ENCODE measurements around the gene TLE1. TPM values are rescaled to one million over a fixed set of nuclear protein-coding genes. Genes with fewer than 3 reads are reported as not detected.

Gene TLE1
- total RNA-seq, 1 donor from 2014 or later, result not detected

DNA sequence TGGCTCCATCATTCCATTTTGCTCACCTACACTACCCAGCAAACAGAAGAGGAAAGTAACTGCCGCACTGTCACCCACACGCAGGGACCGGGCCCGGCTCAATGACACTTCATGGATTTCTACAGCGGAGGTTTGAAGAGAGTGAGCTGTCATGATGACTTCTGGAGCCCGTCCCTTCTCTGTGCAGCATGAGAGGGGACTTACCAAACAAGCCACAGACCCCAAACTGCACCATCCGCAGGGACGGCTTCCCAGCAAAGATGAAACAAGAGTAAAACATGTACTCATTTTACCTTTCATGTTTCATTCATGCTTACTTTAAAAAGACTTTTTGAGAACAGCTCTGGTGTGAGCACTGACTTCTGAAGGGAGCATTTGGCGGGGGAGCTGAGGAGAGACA lies 99.5 kb downstream of the TLE1 start:
- no peak for DNase-seq
- H3K9me3 Mint-ChIP-seq, result no peaks in the 10 kb centered on the region
- H3K4me3 Mint-ChIP-seq, result no peak overlapping the region
- H3K27ac Mint-ChIP-seq, result no peak overlapping the region
- no peaks in the 10 kb centered on the region for H3K36me3 Mint-ChIP-seq (ENCODE audit: low read depth)
- no peaks in the 10 kb centered on the region for H3K27me3 Mint-ChIP-seq
- intact Hi-C loops (cut with micrococcal nuclease), result no loop called here
- H3K4me1 Mint-ChIP-seq, result no peaks in the 10 kb centered on the region

DNA sequence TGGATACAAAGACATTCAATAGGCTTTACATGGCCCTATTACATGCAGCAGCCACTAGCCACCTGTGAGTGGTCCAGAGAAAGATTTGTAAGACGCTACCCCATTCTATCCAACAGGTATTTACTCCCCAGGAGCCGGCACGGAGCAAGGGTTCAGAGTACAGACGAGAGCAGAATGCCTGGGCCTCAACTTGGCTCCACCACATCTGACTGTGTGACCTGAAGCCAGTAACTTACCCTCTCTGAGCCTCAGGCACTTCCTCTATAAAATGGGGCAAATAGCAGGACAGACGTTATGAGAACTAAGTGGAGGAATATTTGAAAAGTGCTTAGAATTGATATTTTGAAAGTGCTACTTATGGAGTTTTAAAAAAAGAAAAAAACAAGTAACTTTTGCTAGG lies 100.0 kb downstream of the TLE1 start:
- Mint-ChIP-seq H3K27ac (no peak overlapping the region), H3K36me3 (ENCODE audit: low read depth) (no peaks in the 10 kb centered on the region), H3K4me1 (no peaks in the 10 kb centered on the region), H3K4me3 (no peak overlapping the region), H3K9me3 (no peaks in the 10 kb centered on the region), H3K27me3 (no peaks in the 10 kb centered on the region)
- no peak for DNase-seq
- intact Hi-C loops (cut with micrococcal nuclease), result no loop called here

DNA sequence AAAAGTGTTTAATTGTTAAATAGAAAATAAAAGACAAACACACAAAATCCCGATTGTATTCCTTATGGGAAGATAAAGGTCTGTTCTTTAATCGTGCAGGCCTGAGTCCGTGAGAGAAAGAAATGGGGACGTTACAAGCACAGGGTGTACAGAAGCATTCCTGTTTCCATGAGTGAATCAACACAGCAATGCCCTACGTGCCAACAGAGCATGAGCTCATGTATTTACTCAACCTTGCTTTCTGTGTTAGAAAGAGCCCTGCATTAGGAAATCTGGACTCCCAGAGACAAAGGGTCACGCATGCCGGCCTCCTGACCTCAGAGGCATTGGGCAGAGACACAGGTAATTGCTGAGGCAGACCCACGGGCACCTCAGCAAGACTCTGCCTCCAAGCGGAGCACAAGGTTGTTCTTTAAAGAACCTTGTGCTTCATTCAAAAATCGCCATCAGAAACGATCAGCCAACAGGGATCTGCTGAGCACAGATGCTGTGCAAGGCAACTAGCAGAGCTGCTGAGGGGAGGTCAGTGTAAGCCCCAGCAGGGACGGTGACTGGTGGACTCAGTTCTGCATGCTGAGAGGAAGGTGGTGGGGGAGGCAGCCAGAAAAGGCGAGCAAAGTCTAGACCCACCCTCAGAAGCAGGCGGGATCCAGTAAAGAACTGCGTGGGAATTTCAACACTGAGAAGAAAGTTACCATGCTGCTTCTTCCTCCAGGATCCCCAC lies 101.0 kb downstream of the TLE1 start:
- no peaks in the 10 kb centered on the region for H3K9me3 Mint-ChIP-seq
- intact Hi-C loops (cut with micrococcal nuclease), result no loop called here
- no peaks in the 10 kb centered on the region for H3K4me1 Mint-ChIP-seq
- H3K4me3 Mint-ChIP-seq, result no peak overlapping the region
- DNase-seq, result no peak
- no peaks in the 10 kb centered on the region for H3K27me3 Mint-ChIP-seq
- no peak overlapping the region for H3K27ac Mint-ChIP-seq
- no peaks in the 10 kb centered on the region for H3K36me3 Mint-ChIP-seq (ENCODE audit: low read depth)

DNA sequence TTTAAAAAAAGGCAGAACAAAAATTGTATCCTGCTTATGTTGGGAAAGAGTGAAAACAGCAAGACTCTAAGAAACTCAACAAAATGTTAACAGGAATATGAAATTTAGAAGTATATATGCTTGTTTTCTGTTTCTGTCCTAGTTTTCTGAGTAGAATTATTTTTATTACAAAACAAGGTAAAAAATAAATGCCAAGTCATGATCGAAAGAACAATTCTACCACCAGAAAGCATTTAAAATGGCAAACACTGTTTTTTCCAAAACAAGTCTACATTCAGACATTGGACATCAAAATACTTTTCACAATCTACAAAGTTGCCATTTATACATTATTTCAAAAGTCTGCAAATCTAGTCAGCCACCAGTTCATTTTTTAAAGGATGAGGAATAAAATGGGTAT lies 102.6 kb downstream of the TLE1 start:
- H3K27ac Mint-ChIP-seq, result no peak overlapping the region
- H3K27me3 Mint-ChIP-seq, result no peaks in the 10 kb centered on the region
- H3K4me1 Mint-ChIP-seq, result no peaks in the 10 kb centered on the region
- H3K9me3 Mint-ChIP-seq, result no peaks in the 10 kb centered on the region
- H3K4me3 Mint-ChIP-seq, result no peak overlapping the region
- DNase-seq, result no peak
- intact Hi-C loops (cut with micrococcal nuclease), result no loop called here
- no peaks in the 10 kb centered on the region for H3K36me3 Mint-ChIP-seq (ENCODE audit: low read depth)

DNA sequence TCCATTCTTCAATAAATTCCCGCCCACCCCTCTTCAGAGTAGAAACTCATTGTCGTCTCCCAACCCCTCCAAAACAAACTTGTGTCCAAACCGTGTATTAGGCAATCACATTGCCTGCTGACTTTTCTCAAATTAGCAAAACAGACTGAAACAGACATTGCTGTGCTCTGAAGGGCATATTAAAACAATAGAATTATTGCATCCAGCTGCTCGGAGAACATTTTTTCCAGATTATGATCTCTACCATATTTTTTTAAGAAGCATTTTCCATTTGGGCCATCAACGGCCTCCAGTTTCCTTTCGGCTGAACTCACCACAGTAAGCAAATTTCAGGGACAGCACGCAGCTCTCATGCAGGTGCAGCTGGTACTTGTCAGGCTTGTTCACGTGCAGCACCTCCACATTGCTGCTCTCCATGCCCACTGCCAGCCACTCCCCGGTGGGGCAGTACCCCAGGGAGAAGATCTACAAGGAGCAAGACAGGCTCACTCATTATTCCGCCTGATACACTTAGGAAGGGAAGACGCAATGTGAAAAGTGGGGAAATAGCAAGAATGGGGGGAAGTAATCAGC lies 104.1 kb downstream of the TLE1 start:
- no peak overlapping the region for H3K4me3 Mint-ChIP-seq
- no peaks in the 10 kb centered on the region for H3K4me1 Mint-ChIP-seq
- no peak overlapping the region for H3K27ac Mint-ChIP-seq
- intact Hi-C loops (cut with micrococcal nuclease), result no loop called here
- DNase-seq, result no peak
- no peaks in the 10 kb centered on the region for H3K27me3 Mint-ChIP-seq
- H3K36me3 Mint-ChIP-seq (ENCODE audit: low read depth), result no peaks in the 10 kb centered on the region
- H3K9me3 Mint-ChIP-seq, result no peaks in the 10 kb centered on the region

DNA sequence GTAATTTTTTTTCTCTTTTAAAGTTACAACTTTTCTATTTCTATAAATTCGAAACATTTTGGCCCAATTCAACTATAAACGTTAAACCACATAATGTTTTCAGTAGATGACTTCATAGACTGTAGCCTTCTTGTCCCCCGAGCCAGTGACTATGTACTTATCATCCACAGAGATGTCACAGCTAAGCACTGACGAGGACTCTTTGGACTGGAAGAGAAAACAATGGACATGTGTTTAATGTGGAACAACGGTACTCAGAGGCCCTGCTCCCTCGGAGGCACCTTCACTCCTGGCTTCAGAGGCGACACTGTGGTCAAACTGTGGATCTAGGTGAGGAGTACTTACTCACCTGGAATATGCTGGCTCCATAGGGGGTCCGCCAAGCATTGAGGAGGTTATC lies 105.2 kb downstream of the TLE1 start:
- Mint-ChIP-seq H3K4me3 (no peak overlapping the region), H3K9me3 (no peaks in the 10 kb centered on the region), H3K27me3 (no peaks in the 10 kb centered on the region), H3K4me1 (no peaks in the 10 kb centered on the region), H3K36me3 (ENCODE audit: low read depth) (no peaks in the 10 kb centered on the region), H3K27ac (no peak overlapping the region)
- intact Hi-C loops (cut with micrococcal nuclease), result no loop called here
- no peak for DNase-seq

DNA sequence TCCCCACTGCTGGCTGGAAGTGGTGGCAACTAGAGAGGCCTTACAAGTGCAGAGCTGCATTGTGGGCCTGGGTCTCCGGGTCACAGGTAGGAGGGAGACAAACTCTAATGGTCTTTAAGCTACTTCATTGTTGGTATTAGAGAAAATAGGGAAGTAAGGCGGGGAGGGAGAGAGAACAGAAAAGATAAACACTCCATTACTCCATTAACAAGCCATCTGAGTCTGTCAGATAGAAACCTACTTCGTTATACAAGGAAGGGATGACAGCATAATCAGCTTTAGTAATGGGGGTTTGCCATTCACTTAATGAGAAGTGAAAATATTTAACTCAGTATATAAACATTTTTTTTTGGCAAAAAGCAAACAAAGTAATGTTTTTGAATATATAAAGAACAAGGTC lies 107.4 kb downstream of the TLE1 start:
- H3K4me1 Mint-ChIP-seq, result no peaks in the 10 kb centered on the region
- no peaks in the 10 kb centered on the region for H3K9me3 Mint-ChIP-seq
- no peaks in the 10 kb centered on the region for H3K36me3 Mint-ChIP-seq (ENCODE audit: low read depth)
- intact Hi-C loops (cut with micrococcal nuclease), result no loop called here
- no peak for DNase-seq
- no peak overlapping the region for H3K27ac Mint-ChIP-seq
- H3K4me3 Mint-ChIP-seq, result no peak overlapping the region
- H3K27me3 Mint-ChIP-seq, result no peaks in the 10 kb centered on the region

DNA sequence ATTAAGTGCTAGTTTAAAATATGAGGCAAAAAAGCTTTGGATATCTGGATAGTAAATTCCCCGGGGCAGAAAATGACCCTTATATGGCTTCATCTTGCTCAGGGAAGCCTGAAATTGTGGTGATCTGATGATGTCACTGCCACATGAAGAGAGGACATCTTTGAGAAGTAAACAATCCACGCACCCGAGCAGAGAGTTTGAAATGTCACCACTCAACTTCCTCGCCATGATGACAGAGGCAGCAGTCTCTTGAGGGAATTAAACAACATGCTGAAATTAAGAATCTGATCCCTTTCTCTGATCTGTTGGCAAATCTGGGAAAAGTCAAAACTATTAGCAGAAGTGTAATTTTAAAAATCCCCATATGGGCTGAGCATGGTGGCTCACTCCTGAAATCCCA lies 110.0 kb downstream of the TLE1 start:
- no peaks in the 10 kb centered on the region for H3K36me3 Mint-ChIP-seq (ENCODE audit: low read depth)
- intact Hi-C loops (cut with micrococcal nuclease), result no loop called here

DNA sequence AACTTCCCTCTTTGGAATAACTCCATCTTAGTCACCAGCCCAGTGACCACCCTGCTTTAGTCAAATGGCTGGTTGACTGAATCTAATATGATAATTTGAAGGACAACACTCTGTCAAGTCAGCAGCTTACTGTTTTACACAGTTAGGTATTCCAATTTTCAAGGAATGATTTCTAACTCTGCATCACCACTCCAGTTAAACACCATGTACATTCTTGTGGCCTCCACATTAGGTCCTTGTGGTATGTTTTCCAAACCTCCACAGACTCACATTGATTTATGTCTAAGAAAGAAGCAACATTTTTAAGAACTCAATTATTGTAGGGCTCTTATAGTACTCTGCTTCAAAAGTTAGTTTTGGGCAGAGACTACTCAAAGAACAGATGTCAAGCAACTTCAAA lies 110.7 kb downstream of the TLE1 start:
- H3K27me3 Mint-ChIP-seq, result no peaks in the 10 kb centered on the region
- H3K4me1 Mint-ChIP-seq, result no peaks in the 10 kb centered on the region
- H3K9me3 Mint-ChIP-seq, result no peaks in the 10 kb centered on the region
- DNase-seq, result no peak
- H3K4me3 Mint-ChIP-seq, result no peak overlapping the region
- no peak overlapping the region for H3K27ac Mint-ChIP-seq
- no peaks in the 10 kb centered on the region for H3K36me3 Mint-ChIP-seq (ENCODE audit: low read depth)
- intact Hi-C loops (cut with micrococcal nuclease), result no loop called here

More for the DNA sequence above, 110.0 kb downstream of the TLE1 start:
- Mint-ChIP-seq H3K27me3 (no peaks in the 10 kb centered on the region), H3K4me1 (no peaks in the 10 kb centered on the region), H3K4me3 (no peak overlapping the region), H3K9me3 (no peaks in the 10 kb centered on the region), H3K27ac (no peak overlapping the region)
- DNase-seq, result no peak

DNA sequence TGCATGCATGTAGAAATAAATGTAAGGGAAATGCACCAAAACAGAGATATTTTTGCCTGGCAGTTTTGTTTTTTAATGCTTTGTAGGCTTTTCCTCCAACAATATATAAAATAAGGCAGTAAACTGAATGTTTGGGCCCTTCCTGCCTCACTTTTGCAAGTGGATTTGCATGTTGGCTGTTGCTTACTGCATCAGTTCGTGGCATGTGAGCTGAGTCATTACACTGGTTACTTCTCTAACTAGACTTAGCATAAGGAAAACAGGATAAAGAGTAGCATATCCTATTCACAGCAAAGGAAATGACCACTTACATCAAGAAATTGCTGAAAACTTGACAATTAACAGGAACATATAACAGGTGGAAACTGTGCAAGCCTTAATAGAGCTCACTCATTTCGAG lies 113.4 kb downstream of the TLE1 start:
- H3K36me3 Mint-ChIP-seq (ENCODE audit: low read depth), result no peaks in the 10 kb centered on the region
- no peaks in the 10 kb centered on the region for H3K4me1 Mint-ChIP-seq
- H3K4me3 Mint-ChIP-seq, result no peak overlapping the region
- no peak overlapping the region for H3K27ac Mint-ChIP-seq
- no peaks in the 10 kb centered on the region for H3K27me3 Mint-ChIP-seq
- intact Hi-C loops (cut with micrococcal nuclease), result no loop called here
- H3K9me3 Mint-ChIP-seq, result no peaks in the 10 kb centered on the region
- no peak for DNase-seq

DNA sequence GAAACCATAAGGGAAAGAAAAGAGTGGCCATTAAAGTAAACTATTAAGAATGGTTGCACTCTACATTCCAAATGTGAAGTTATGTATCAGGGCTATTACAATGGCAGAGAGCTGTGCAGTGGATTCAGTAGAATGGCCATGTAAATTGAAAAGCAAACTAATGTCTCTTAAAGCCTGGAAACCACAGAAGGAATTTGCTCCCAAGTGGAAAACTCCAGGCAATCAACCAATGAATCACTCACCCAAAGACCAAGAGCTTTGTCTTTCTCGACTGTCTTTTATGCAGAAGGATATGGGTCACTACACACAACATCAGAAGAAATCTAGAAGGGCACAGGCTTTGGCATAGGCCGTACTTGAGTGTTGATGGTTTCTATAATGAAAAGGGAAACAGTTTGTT lies 114.9 kb downstream of the TLE1 start:
- DNase-seq, result no peak
- Mint-ChIP-seq H3K27me3 (no peaks in the 10 kb centered on the region), H3K4me3 (no peak overlapping the region), H3K9me3 (no peaks in the 10 kb centered on the region), H3K4me1 (no peaks in the 10 kb centered on the region), H3K27ac (no peak overlapping the region), H3K36me3 (ENCODE audit: low read depth) (no peaks in the 10 kb centered on the region)
- intact Hi-C loops (cut with micrococcal nuclease), result no loop called here

DNA sequence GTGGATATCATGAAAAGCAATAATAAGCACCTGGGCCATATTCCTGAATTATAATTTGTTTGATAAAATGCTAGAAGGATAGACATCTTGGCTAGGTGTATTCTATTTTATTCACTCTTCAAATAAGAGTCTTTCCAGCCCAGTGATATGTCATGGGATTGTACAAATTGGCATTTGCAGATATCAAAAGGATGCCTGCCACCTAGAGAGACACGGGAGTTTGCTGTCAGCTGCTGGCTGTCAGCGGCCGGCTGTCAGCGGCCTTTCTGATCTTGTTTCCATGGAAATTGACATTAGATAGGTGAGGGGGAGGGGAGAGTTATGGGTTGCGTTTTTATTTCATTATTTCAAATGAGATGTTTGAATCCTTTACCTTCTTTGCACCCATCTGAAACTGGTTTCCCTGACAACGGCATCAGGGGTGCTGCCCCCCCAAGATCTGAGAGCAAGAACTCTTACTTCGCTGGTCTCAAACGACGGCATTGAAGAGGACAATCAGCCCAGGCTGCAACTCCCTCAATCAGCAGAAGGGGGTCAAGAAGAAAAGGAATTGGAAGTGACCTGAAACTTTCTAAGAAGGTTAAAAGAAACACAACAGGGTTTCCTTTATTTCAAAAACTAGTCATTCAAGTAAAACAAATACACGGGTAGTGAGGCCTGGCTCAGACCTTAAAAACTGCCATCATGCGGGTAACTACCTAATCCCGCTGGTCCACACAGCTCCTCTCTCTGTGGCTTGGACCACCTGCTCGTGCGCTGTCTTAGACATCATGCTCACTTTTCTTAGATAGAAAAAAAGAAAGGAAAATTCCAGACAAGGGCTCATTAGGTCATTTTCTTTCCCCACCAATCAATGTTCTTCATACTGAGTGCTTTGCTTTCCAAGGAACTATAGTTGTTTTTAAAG lies 115.7 kb downstream of the TLE1 start:
- intact Hi-C loops (cut with micrococcal nuclease), result no loop called here
- no peak for DNase-seq
- H3K27me3 Mint-ChIP-seq, result no peaks in the 10 kb centered on the region
- H3K4me1 Mint-ChIP-seq, result no peaks in the 10 kb centered on the region
- H3K4me3 Mint-ChIP-seq, result no peak overlapping the region
- H3K27ac Mint-ChIP-seq, result no peak overlapping the region
- H3K36me3 Mint-ChIP-seq (ENCODE audit: low read depth), result no peaks in the 10 kb centered on the region
- H3K9me3 Mint-ChIP-seq, result no peaks in the 10 kb centered on the region

DNA sequence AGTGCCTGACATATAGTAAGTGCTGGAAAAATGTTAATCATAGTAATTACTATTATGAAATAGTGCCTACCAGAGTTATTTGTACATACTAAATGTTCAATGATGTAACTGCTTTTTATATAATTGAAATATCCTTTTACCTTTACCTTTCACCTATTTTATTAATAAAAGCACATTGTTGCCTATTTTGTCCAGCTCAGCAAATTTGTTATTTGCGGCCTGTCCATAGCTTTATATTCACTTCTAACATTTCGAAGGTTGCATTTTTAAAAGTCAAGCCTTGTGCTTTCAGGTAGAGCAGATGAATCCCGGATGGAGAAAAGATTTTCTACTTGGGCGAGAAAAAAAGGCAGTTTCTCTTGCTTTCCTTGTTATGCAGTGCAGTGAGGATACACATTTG lies 119.3 kb downstream of the TLE1 start:
- Mint-ChIP-seq H3K9me3 (no peaks in the 10 kb centered on the region), H3K27me3 (no peaks in the 10 kb centered on the region), H3K4me3 (no peak overlapping the region), H3K4me1 (no peaks in the 10 kb centered on the region), H3K36me3 (ENCODE audit: low read depth) (no peaks in the 10 kb centered on the region), H3K27ac (no peak overlapping the region)
- intact Hi-C loops (cut with micrococcal nuclease), result no loop called here
- no peak for DNase-seq

DNA sequence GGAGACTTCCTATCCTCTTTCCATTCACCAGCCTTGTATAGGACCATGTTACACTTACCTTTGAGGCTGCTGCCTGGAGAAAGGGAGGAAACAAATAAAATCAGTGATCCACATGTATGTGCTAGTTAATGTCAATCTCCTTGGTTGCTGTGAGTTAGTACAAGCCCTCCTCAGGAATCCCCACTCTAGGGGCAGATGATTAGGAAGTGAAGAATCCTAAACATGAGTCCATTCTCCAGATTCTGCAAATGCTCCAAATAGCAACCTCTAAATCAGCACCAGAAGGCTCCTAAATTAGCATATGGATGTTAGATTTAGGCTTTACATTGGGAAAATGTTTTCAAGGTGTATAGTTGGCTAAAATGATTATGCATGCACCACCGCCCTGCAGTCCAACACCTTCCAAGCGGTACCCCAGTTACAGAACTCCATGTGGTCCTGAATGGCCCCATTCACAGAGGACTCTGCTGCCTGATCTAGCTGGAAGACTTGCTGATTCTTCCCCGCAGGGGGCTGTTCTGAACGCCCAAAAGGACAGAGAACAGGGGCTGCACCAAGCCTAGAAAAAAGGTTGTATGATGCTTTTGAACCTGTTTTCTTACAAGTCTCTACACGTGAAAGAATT lies 123.2 kb downstream of the TLE1 start:
- Mint-ChIP-seq H3K4me1 (no peaks in the 10 kb centered on the region), H3K36me3 (ENCODE audit: low read depth) (no peaks in the 10 kb centered on the region), H3K9me3 (no peaks in the 10 kb centered on the region), H3K27ac (no peak overlapping the region), H3K27me3 (no peaks in the 10 kb centered on the region), H3K4me3 (no peak overlapping the region)
- intact Hi-C loops (cut with micrococcal nuclease), result no loop called here
- DNase-seq, result no peak
